ENCODE results near the gene GNPAT. TPM values are rescaled to one million over a fixed set of nuclear protein-coding genes. Genes with fewer than 3 reads are reported as not detected.
A peak's percentile ranks its signal among the peaks of the same experiment; 100 is the strongest.

The GNPAT gene
- total RNA-seq, 1 experiment from 2014 or later, result 42.8 TPM

DNA sequence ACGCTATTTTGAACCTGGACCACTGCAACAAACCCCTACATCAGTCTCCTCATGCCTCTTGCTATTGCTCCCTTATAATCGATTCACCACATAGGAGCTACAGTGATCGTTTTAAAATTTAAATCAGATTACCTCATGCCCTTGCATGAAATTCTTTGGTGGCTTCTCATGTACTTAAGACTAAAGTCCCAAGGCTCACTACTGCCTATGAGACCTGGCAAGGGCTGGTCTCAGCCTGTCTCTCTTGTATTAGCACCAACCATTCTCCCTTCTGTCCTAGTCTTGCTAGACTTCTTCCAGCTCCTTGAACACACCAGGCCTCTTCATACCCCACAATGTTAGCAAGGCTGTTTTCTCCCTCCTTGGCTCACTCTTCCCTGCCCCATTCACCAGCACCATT lies 6.5 kb upstream of the GNPAT start:
- ChIA-PET CTCF (no interaction called here), RAD21 (ENCODE audit: low non-redundant PET in 1 of 2, low total read pairs in 2 of 2, uncharacterized antibody in 2 of 2, unreplicated experiment in 2 of 2) (no interaction called here), POLR2A (no interaction called here)
- no peaks in the 10 kb centered on the region for H3K9me2 ChIP-seq (ENCODE audit: insufficient read depth)
- H4K20me1 ChIP-seq (ENCODE audit: insufficient read depth), result no peaks in the 10 kb centered on the region
- peaks cover 36% of the 10 kb centered on the region for H3K79me2 ChIP-seq (ENCODE audit: insufficient read depth, low read length)
- BruUV-seq (replicated peaks), result no TSS peak
- H3K9me3 ChIP-seq (ENCODE audit: control insufficient read depth in 1 of 2, insufficient read depth in 1 of 2, low read depth in 1 of 2, low read length in 2 of 2), result no peaks in the 10 kb centered on the region
- intact Hi-C loops (cut with micrococcal nuclease), result no loop called here
- no peaks in the 10 kb centered on the region for H3K27me3 ChIP-seq (ENCODE audit: insufficient read depth, low read length)
- TF ChIP-seq TCF7L2 (IDR thresholded peaks at IDR 0.05; ENCODE audit: borderline replicate concordance, extremely low read depth, insufficient read depth, insufficient read length), result no peak
- TF ChIP-seq, protein P1, sequence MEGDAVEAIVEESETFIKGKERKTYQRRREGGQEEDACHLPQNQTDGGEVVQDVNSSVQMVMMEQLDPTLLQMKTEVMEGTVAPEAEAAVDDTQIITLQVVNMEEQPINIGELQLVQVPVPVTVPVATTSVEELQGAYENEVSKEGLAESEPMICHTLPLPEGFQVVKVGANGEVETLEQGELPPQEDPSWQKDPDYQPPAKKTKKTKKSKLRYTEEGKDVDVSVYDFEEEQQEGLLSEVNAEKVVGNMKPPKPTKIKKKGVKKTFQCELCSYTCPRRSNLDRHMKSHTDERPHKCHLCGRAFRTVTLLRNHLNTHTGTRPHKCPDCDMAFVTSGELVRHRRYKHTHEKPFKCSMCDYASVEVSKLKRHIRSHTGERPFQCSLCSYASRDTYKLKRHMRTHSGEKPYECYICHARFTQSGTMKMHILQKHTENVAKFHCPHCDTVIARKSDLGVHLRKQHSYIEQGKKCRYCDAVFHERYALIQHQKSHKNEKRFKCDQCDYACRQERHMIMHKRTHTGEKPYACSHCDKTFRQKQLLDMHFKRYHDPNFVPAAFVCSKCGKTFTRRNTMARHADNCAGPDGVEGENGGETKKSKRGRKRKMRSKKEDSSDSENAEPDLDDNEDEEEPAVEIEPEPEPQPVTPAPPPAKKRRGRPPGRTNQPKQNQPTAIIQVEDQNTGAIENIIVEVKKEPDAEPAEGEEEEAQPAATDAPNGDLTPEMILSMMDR (IDR thresholded peaks at IDR 0.05 in 2 of 3, conservative IDR thresholded peaks at IDR 0.05 in 1 of 3; ENCODE audit: borderline replicate concordance in 1 of 3, insufficient read depth in 1 of 3, low read depth in 2 of 3, low read length in 2 of 3), result no peak
- no peak for TF ChIP-seq EZH2phosphoT487 (IDR thresholded peaks at IDR 0.05; ENCODE audit: borderline replicate concordance)
- TF ChIP-seq SRF (IDR thresholded peaks at IDR 0.05; ENCODE audit: low read depth), result no peak
- no peak for TF ChIP-seq CBX3 (IDR thresholded peaks at IDR 0.05; ENCODE audit: low read depth)
- no peak for TF ChIP-seq RAD21 (IDR thresholded peaks at IDR 0.05; ENCODE audit: low read depth)
- TF ChIP-seq, protein P2, sequence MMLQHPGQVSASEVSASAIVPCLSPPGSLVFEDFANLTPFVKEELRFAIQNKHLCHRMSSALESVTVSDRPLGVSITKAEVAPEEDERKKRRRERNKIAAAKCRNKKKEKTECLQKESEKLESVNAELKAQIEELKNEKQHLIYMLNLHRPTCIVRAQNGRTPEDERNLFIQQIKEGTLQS (IDR thresholded peaks at IDR 0.05), result no peak
- no peak for TF ChIP-seq CEBPB (IDR thresholded peaks at IDR 0.05; ENCODE audit: low read depth)
- no peak for TF ChIP-seq POLR2AphosphoS5 (IDR thresholded peaks at IDR 0.05; ENCODE audit: low read depth, low read length)
- no peak for DNase-seq (ENCODE audit: low read depth, low spot score)
- H3K4me2 ChIP-seq (ENCODE audit: low read length), result peak overlapping the region; percentile 49
- H3K36me3 ChIP-seq (ENCODE audit: control insufficient read depth in 1 of 2, insufficient read depth in 2 of 2, low read length in 2 of 2), result peaks cover 11 to 13% of the 10 kb centered on the region in 2 experiments
- peak; percentile 39 for ATAC-seq
- no peak overlapping the region for H3K4me3 ChIP-seq (replicated peaks in 1 of 2; ENCODE audit: low read depth in 1 of 2, low read length in 2 of 2)
- H3K27ac ChIP-seq (ENCODE audit: low read depth, low read length), result peak overlapping the region; percentile 77
- H3K4me1 ChIP-seq (ENCODE audit: control insufficient read depth in 1 of 2, insufficient read depth in 2 of 2, low read length in 2 of 2), result peaks cover 24 to 47% of the 10 kb centered on the region in 2 experiments
- no peak overlapping the region for H2AFZ ChIP-seq (ENCODE audit: low read depth, low read length, poor library complexity, severe bottlenecking)
- no peak overlapping the region for H3K9ac ChIP-seq (ENCODE audit: low read length)
